H1 (cell line): ENCODE data around the gene PTTG1IP.

Experiments
- CREB1 ChIP-seq: IDR thresholded peaks from 2 replicates; pipeline ENCODE4 v1.6.1; 2012; ENCODE audit warnings: inconsistent platforms
- CTCF ChIP-seq, 3 experiments: IDR thresholded peaks; 1 replicate in 2 of 3; 2 replicates in 1 of 3; pipeline versions ENCODE4 v1.5.1 to v1.6.1; 2011; ENCODE audit warnings: low read length in 3 of 3, mild to moderate bottlenecking in 3 of 3, inconsistent platforms in 2 of 3, low read depth in 1 of 3, moderate library complexity in 1 of 3; ENCODE audit not compliant: insufficient read depth in 1 of 3; ENCODE audit errors: control extremely low read depth in 1 of 3
- SIRT6 ChIP-seq: IDR thresholded peaks from one replicate; pipeline ENCODE4 v1.7.1; 2012; ENCODE audit warnings: low read length, inconsistent platforms
- TAF7 ChIP-seq: optimal IDR thresholded peaks from 2 replicates; pipeline ENCODE3; 2011; ENCODE audit warnings: low read depth, mild to moderate bottlenecking, inconsistent platforms, low read length, moderate library complexity, borderline replicate concordance
- TEAD4 ChIP-seq: IDR thresholded peaks from 2 replicates; pipeline ENCODE4 v1.6.1; 2012; ENCODE audit warnings: low read depth, low read length, inconsistent platforms, mixed read lengths

GRCh38 chr21:44897326-44898010 lies 24.0 kb upstream of the PTTG1IP start:
- TF ChIP-seq SIRT6 (no peak), CTCF (IDR thresholded peaks at IDR 0.05; ENCODE audit: control extremely low read depth in 1 of 3, insufficient read depth in 1 of 3, low read depth in 1 of 3, low read length in 3 of 3) (no peak), TAF7 (no peak), CREB1 (no peak), TEAD4 (no peak)
